Heart left ventricle (tissue), 16 donors: Measurements from ENCODE around the gene BAZ2A. TPM values are rescaled to one million over a fixed set of nuclear protein-coding genes. Genes with fewer than 3 reads are reported as not detected.

ENCODE experiments used
- ATAC-seq, 4 donors: fragments of 200-7000 bp; cut with Tn5 transposase; one replicate each; pipeline ENCODE4 v1.9.1; 2020 to 2022; ENCODE audit warnings: moderate library complexity in 4 of 4, mild to moderate bottlenecking in 3 of 4, moderate number of reproducible peaks in 1 of 4
- DNase-seq, 5 donors: peaks; one replicate each; pipeline ENCODE4 v3.0.0-alpha.2; 2020
- H3K27ac ChIP-seq, 12 donors: fragments of 200-600 bp; sonication (generic) in 4 of 12; one replicate each; pipeline versions ENCODE4 v1.5.0 to v1.8.0; 2016 to 2022; ENCODE audit warnings: mild to moderate bottlenecking in 2 of 12
- H3K27me3 ChIP-seq, 9 donors: fragments of 200-600 bp; sonication (generic) in 2 of 9; one replicate each; pipeline versions ENCODE4 v1.5.1 to v1.8.0; 2016 to 2022; ENCODE audit warnings: mild to moderate bottlenecking in 3 of 9
- H3K36me3 ChIP-seq, 9 donors: fragments of 200-600 bp; sonication (generic) in 2 of 9; one replicate each; pipeline versions ENCODE4 v1.5.0 to v1.8.0; 2018 to 2022; ENCODE audit warnings: mild to moderate bottlenecking in 2 of 9
- H3K4me1 ChIP-seq, 12 donors: fragments of 200-600 bp; sonication (generic) in 4 of 12; one replicate each; pipeline versions ENCODE4 v1.5.0 to v1.8.0; 2016 to 2022; ENCODE audit warnings: mild to moderate bottlenecking in 3 of 12
- H3K4me3 ChIP-seq, 12 donors: fragments of 200-600 bp; sonication (generic) in 4 of 12; one replicate each; pipeline versions ENCODE4 v1.5.0 to v1.8.0; 2017 to 2022; ENCODE audit warnings: mild to moderate bottlenecking in 9 of 12, moderate library complexity in 4 of 12
- H3K9me3 ChIP-seq, 12 donors: fragments of 200-600 bp; sonication (generic) in 4 of 12; one replicate each; pipeline versions ENCODE4 v1.5.0 to v1.8.0; 2016 to 2022; ENCODE audit warnings: mild to moderate bottlenecking in 1 of 12
- POLR2A ChIP-seq, 2 donors: fragments of 450-650 bp; IDR thresholded peaks; one replicate each; pipeline ENCODE4 v1.6.1; 2017; ENCODE audit warnings: antibody characterized with exemption in 2 of 2, mild to moderate bottlenecking in 2 of 2, moderate library complexity in 2 of 2
- WGBS, 4 donors: extraction: QIAGEN DNeasy Blood & Tissue Kit in 2 of 4; methylation state at CpG; one replicate each; pipeline versions ENCODE4 v1.1.5 to v1.1.7; 2013 to 2018; 5-methylcytosine and 5-hydroxymethylcytosine counted together
- intact Hi-C, 10 donors: fragments of 100-400 bp; cut with DNase I; formaldehyde crosslinking; loops; one replicate each; pipeline versions ENCODE4 v1.11.1 to v1.14.2; 2022
- polyA plus RNA-seq, 2 donors: library from polyadenylated mRNA; stranded (reverse); fragments of 200-250 nt; gene quantifications; one replicate each; pipeline ENCODE4 v1.2.3, GENCODE V29; 2013
- total RNA-seq, 9 donors: library from RNA; depleted of rRNA in 2 of 9; stranded (reverse); fragments of >200 nt in 2 of 9; fragmentation: NEBNext Ultra II Directional in 3 of 9; extraction: Animal tissue kit (Norgen Biotek cat#: 25700) in 3 of 9; gene quantifications; one replicate each; pipeline versions ENCODE4 v1.1.0 to v1.2.4, GENCODE V29; 2016 to 2023
- TF ChIP-seq, protein P1 (sequence below), 12 donors: fragments of 200-600 bp; sonication (generic) in 4 of 12; IDR thresholded peaks; one replicate each; pipeline versions ENCODE4 v1.5.0 to v1.8.0; 2018 to 2022; ENCODE audit warnings: antibody characterized with exemption in 12 of 12, mild to moderate bottlenecking in 5 of 12
- donor health status: ischemic (EF 13 %, LVEDD 7.1; RV severe dilation, severe dysfunction).
- donor health status: healthy with polysubstance abuse.
- donor health status: DM: no; HTN: yes; CAD: no.
- donor health status: DM: no; HTN: no; CAD: no.
- donor health status: ischemic (EF 25% LVEDD 6.9; RV normal size, moderate dysfunction).
- donor health status: ischemic (EF 25% LVEDD 5.7; RV mildly dilated, moderate dysfunction).
- donor health status: healthy.
- donor health status: DM: yes; HTN: yes; CAD: no.
- donor health status: ischemic (EF 35%, LVEDD 5.7; RV mildly dilated, moderate dysfunction).
- donor health status: nonischemic (EF 11% LVEDD 7.7; RV severe dilation, severe dysfunction).
- donor health status: DM: yes; HTN: yes; CAD: no.
- donor health status: PGD.
- donor health status: ischemic (EF 29% LVEDD 5.4; RV normal size, mild dysfunction).
- donor health status: nonischemic (EF 23%, LVEDD 6.1; RV moderate dilation, normal function).

Gene BAZ2A
- total and polyA plus RNA-seq, 11 donors, result 25.2 to 71.5 (median 36.4) TPM

DNA sequence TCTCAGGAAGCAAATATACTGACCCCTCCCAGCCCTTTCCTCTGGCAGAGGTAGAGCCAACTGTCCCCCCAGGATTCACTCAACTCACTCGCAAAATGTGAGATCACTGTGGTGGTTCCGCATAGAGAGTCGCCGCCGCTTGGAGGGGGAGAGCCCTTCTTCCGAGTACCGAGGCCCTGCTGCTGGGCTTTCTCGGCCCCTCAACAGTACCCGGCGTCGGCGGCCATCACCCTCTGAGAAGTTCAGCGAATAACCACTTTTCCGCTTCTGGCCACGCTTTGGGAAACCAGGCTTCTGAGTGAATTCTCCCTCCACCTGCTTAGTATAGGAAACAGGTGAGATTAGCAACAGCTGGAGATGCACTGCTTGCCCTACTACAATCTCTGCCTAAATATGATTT is 31.1 kb downstream of the BAZ2A start:
- peaks cover 0 to 25% (median 13%) of the 10 kb centered on the region in 12 donors for H3K4me1 ChIP-seq
- intact Hi-C loops, result loop anchor here in 1 of 10 donors (5.0 kb wide), 1 partner anchor 33 kb away; the partner anchor contains the start of gene BAZ2A
- TF ChIP-seq, protein P1, sequence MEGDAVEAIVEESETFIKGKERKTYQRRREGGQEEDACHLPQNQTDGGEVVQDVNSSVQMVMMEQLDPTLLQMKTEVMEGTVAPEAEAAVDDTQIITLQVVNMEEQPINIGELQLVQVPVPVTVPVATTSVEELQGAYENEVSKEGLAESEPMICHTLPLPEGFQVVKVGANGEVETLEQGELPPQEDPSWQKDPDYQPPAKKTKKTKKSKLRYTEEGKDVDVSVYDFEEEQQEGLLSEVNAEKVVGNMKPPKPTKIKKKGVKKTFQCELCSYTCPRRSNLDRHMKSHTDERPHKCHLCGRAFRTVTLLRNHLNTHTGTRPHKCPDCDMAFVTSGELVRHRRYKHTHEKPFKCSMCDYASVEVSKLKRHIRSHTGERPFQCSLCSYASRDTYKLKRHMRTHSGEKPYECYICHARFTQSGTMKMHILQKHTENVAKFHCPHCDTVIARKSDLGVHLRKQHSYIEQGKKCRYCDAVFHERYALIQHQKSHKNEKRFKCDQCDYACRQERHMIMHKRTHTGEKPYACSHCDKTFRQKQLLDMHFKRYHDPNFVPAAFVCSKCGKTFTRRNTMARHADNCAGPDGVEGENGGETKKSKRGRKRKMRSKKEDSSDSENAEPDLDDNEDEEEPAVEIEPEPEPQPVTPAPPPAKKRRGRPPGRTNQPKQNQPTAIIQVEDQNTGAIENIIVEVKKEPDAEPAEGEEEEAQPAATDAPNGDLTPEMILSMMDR (IDR thresholded peaks at IDR 0.05), result no peak
- TF ChIP-seq POLR2A (IDR thresholded peaks at IDR 0.05), result no peak
- no peaks in the 10 kb centered on the region for H3K9me3 ChIP-seq
- H3K27me3 ChIP-seq, result no peaks in the 10 kb centered on the region
- H3K36me3 ChIP-seq, result peaks cover 11 to 95% (median 86%) of the 10 kb centered on the region in 9 donors
- ATAC-seq (no peak), DNase-seq (no peak)
- WGBS, 4 donors, result 91 to 94% (median 92%) methylated on average over 15 of the region's 15 CpGs
- H3K27ac ChIP-seq, result no peak overlapping the region
- H3K4me3 ChIP-seq, result no peak overlapping the region

DNA sequence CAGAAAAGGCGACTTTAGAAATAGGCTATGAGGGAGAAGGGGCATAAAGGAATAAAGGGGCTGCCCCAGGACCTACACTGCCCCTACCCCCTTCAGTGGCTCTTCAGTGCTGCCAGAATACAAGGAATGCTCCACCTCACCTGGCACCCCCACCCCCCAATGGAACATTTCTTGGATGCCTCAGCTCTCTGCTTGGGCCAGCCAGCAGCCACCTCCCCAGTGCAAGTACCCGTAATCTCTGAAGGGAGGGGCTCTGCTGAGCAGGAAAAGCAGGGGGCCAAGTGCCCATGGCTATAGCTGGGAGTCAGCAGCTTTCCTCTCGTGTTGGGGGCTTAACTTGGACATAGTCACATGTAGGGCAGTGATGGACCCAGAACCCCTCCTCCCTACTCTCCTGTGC is 33.3 kb downstream of the BAZ2A start:
- H3K4me3 ChIP-seq, result no peak overlapping the region
- H3K36me3 ChIP-seq, result peaks cover 11 to 87% (median 63%) of the 10 kb centered on the region in 9 donors
- H3K27me3 ChIP-seq, result no peaks in the 10 kb centered on the region
- intact Hi-C loops, result loop anchor here in 1 of 10 donors (5.0 kb wide), 1 partner anchor 35 kb away; the partner anchor contains the start of gene BAZ2A
- H3K4me1 ChIP-seq, result peaks cover 0 to 30% (median 14%) of the 10 kb centered on the region in 12 donors
- ATAC-seq, result no peak
- no peaks in the 10 kb centered on the region for H3K9me3 ChIP-seq
- no peak for DNase-seq
- TF ChIP-seq POLR2A (IDR thresholded peaks at IDR 0.05), result no peak
- TF ChIP-seq, protein P1 (IDR thresholded peaks at IDR 0.05), result no peak
- peak overlapping the region in 1 of 12 donors; percentile 34 for H3K27ac ChIP-seq
- WGBS, 4 donors, result 36 to 58% (median 49%) methylated on average over 3 of the region's 3 CpGs

DNA sequence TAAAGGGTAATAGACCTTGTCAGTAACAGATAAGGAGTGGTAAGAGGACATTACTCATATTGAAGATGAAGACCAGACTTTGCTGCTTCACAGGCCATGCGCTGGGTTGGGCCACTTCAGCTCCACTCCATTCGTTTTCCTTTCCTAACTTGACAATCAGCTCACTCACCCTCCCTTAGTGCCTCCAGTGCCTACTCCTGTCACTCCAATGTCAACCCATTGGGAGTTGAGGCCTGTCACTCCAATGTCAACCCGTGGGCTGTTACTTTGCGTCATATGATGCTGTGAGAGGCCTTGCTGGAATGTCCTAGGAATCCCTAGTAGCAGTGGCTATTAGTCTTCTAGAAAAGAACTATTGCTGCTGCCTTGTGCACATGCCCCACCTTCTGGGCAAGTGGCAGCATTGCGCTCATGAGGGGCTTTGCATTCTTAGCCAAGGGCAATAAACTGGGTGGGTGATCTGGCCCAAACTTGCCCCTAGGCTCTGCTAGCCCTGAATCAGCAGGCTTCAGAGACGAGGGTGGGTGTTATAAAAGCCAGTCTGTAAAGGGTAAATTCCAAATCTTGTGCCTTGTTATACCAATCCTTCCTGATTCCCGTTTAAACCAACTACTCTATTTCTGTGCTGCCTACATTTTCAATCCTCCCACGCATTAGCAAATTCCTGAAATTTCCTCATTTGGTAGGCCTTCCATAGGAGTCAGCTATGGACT is 36.1 kb downstream of the BAZ2A start:
- Histone ChIP-seq H3K4me3 (no peak overlapping the region), H3K9me3 (no peaks in the 10 kb centered on the region), H3K36me3 (peaks cover under 1 to 80% (median 48%) of the 10 kb centered on the region in 9 donors), H3K27ac (peak overlapping the region in 10 of 12 donors; percentile 10 to 59 (median 30)), H3K27me3 (no peaks in the 10 kb centered on the region), H3K4me1 (peaks cover 0 to 23% (median 7%) of the 10 kb centered on the region in 12 donors)
- intact Hi-C loops, result loop anchor here in 3 of 10 donors (5.0 kb wide), 3 partner anchors 77 to 87 kb away; no protein-coding TSS in a partner anchor
- DNase-seq (peak in 1 of 5 donors; percentile 42), ATAC-seq (peak; percentile 48 to 79 (median 66))
- whole genome bisulfite sequencing, 4 donors, result 37 to 50% (median 42%) methylated on average over 8 of the region's 8 CpGs
- TF ChIP-seq POLR2A (IDR thresholded peaks at IDR 0.05), result no peak
- TF ChIP-seq, protein P1 (IDR thresholded peaks at IDR 0.05), result peak; percentile 58 to 79 (median 72)

DNA sequence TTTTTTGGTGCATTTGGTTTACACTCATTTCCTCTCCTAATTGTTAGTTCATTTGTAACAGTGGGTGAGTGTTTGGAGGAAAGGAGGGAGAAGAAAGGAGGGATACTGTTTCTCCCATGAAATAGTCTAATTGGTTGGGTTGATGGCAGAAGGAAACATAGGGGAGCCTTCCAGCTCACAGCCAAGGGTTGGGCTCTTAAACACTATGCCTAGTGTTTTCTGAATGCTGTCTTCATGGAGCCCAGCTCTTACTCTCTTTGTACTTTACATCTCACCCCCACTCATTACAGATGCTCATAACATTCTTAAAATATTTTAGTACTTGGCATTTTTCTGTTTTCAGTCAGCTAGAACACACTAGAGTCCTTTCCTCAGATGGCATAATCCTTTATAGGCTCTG is 38.2 kb downstream of the BAZ2A start:
- no peaks in the 10 kb centered on the region for H3K9me3 ChIP-seq
- peaks cover 0 to 20% (median 7%) of the 10 kb centered on the region in 12 donors for H3K4me1 ChIP-seq
- H3K27me3 ChIP-seq, result no peaks in the 10 kb centered on the region
- ATAC-seq (no peak), DNase-seq (no peak)
- TF ChIP-seq POLR2A (IDR thresholded peaks at IDR 0.05), result no peak
- TF ChIP-seq, protein P1 (IDR thresholded peaks at IDR 0.05), result no peak
- no peak overlapping the region for H3K27ac ChIP-seq
- H3K4me3 ChIP-seq, result no peak overlapping the region
- peaks cover 0 to 82% (median 50%) of the 10 kb centered on the region in 9 donors for H3K36me3 ChIP-seq
- intact Hi-C loops, result loop anchor here in 3 of 10 donors (5.0 kb wide), 3 partner anchors 75 to 85 kb away; no protein-coding TSS in a partner anchor
